ENCODE measurements around the gene WWOX.
A peak's percentile ranks its signal among the peaks of the same experiment; 100 is the strongest.

Gene WWOX

GRCh38 chr16:78639775-78640174, 540.3 kb downstream of the WWOX start:
- DNase-seq = peak; percentile 4

GRCh38 chr16:78640886-78641285, 541.4 kb downstream of the WWOX start:
- DNase-seq = no peak

GRCh38 chr16:78641433-78641832, 542.0 kb downstream of the WWOX start:
- no peak for DNase-seq

- DNase-seq = no peak
Observed at GRCh38 chr16:78642621-78643285, 543.3 kb downstream of the WWOX start.

GRCh38 chr16:78645657-78646056, 546.2 kb downstream of the WWOX start:
- no peak for DNase-seq

GRCh38 chr16:78647019-78647418, 547.6 kb downstream of the WWOX start:
- no peak for DNase-seq

GRCh38 chr16:78647491-78647890, 548.0 kb downstream of the WWOX start:
- no peak for DNase-seq

GRCh38 chr16:78648517-78648916, 549.1 kb downstream of the WWOX start:
- DNase-seq = no peak

- no peak for DNase-seq
Observed at GRCh38 chr16:78650339-78651074, 551.1 kb downstream of the WWOX start.

GRCh38 chr16:78654929-78655328, 555.5 kb downstream of the WWOX start:
- DNase-seq = no peak

- no peak for DNase-seq
Observed at GRCh38 chr16:78655331-78656113, 556.1 kb downstream of the WWOX start.

GRCh38 chr16:78656887-78657286, 557.4 kb downstream of the WWOX start:
- no peak for DNase-seq

- DNase-seq = no peak
Observed at GRCh38 chr16:78659216-78659615, 559.8 kb downstream of the WWOX start.

- no peak for DNase-seq
Observed at GRCh38 chr16:78659668-78660217, 560.3 kb downstream of the WWOX start.

- no peak for DNase-seq
Observed at GRCh38 chr16:78660795-78661194, 561.3 kb downstream of the WWOX start.

- no peak for DNase-seq
Observed at GRCh38 chr16:78663690-78664089, 564.2 kb downstream of the WWOX start.

GRCh38 chr16:78664811-78665772, 565.6 kb downstream of the WWOX start:
- no peak for DNase-seq

- no peak for DNase-seq
Observed at GRCh38 chr16:78666318-78666717, 566.9 kb downstream of the WWOX start.

- DNase-seq = no peak
Observed at GRCh38 chr16:78667675-78668074, 568.2 kb downstream of the WWOX start.

- DNase-seq = no peak
Observed at GRCh38 chr16:78668393-78668792, 568.9 kb downstream of the WWOX start.

GRCh38 chr16:78669994-78670393, 570.5 kb downstream of the WWOX start:
- no peak for DNase-seq

All from activated CD4-positive, alpha-beta T cell treated with anti-CD3 and anti-CD28 coated beads, Interleukin-10, Interleukin-2, amounts not matched to agents 100 ng/mL and 50 ng/mL, durations not matched to agents 16 hours and 8 hours (primary cell).